ENCODE measurements around the gene KAT6B. TPM values are rescaled to one million over a fixed set of nuclear protein-coding genes. Genes with fewer than 3 reads are reported as not detected.

The KAT6B gene
- total RNA-seq, 1 donor from 2014 or later = 21.7 TPM

GRCh38 chr10:74953214-74953613 lies 126.8 kb downstream of the KAT6B start:
- Mint-ChIP-seq H3K27ac (ENCODE audit: unreplicated experiment) (no peak overlapping the region), H3K9me3 (ENCODE audit: unreplicated experiment) (no peaks in the 10 kb centered on the region), H3K4me3 (ENCODE audit: unreplicated experiment) (no peak overlapping the region), H3K36me3 (ENCODE audit: low read depth, unreplicated experiment) (peaks cover 1% of the 10 kb centered on the region), H3K4me1 (ENCODE audit: low read depth, unreplicated experiment) (peaks cover 3% of the 10 kb centered on the region), H3K27me3 (ENCODE audit: low read depth, unreplicated experiment) (no peaks in the 10 kb centered on the region)
- Histone ChIP-seq H3K36me3 (ENCODE audit: insufficient read depth, low read length) (no peaks in the 10 kb centered on the region), H2AFZ (ENCODE audit: low read depth, low read length) (no peak overlapping the region), H3K9ac (ENCODE audit: low read length) (no peak overlapping the region), H3K9me3 (ENCODE audit: insufficient read depth, low read depth, low read length) (no peaks in the 10 kb centered on the region), H3K4me2 (ENCODE audit: low read length) (no peak overlapping the region), H3K4me1 (ENCODE audit: insufficient read depth, low read length) (peaks cover 16% of the 10 kb centered on the region), H3K27me3 (ENCODE audit: insufficient read depth, low read length) (no peaks in the 10 kb centered on the region), H4K20me1 (ENCODE audit: insufficient read depth, low read length) (peaks cover 30% of the 10 kb centered on the region), H3K27ac (ENCODE audit: low read depth, low read length) (no peak overlapping the region), H3K4me3 (ENCODE audit: insufficient read depth, low read depth, low read length) (no peak overlapping the region), H3K79me2 (ENCODE audit: insufficient read depth, low read length) (peaks cover 2% of the 10 kb centered on the region)
- no peak for TF ChIP-seq EZH2 (IDR thresholded peaks at IDR 0.05; ENCODE audit: insufficient read depth, low read length)
- TF ChIP-seq, protein P1, sequence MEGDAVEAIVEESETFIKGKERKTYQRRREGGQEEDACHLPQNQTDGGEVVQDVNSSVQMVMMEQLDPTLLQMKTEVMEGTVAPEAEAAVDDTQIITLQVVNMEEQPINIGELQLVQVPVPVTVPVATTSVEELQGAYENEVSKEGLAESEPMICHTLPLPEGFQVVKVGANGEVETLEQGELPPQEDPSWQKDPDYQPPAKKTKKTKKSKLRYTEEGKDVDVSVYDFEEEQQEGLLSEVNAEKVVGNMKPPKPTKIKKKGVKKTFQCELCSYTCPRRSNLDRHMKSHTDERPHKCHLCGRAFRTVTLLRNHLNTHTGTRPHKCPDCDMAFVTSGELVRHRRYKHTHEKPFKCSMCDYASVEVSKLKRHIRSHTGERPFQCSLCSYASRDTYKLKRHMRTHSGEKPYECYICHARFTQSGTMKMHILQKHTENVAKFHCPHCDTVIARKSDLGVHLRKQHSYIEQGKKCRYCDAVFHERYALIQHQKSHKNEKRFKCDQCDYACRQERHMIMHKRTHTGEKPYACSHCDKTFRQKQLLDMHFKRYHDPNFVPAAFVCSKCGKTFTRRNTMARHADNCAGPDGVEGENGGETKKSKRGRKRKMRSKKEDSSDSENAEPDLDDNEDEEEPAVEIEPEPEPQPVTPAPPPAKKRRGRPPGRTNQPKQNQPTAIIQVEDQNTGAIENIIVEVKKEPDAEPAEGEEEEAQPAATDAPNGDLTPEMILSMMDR (IDR thresholded peaks at IDR 0.05; ENCODE audit: insufficient read depth, low read depth, low read length) = no peak
- FAIRE-seq (no peak), DNase-seq (ENCODE audit: low read depth) (no peak)

- Mint-ChIP-seq H3K4me1 (ENCODE audit: low read depth, unreplicated experiment) (peaks cover 3% of the 10 kb centered on the region), H3K9me3 (ENCODE audit: unreplicated experiment) (no peaks in the 10 kb centered on the region), H3K4me3 (ENCODE audit: unreplicated experiment) (no peak overlapping the region), H3K27me3 (ENCODE audit: low read depth, unreplicated experiment) (no peaks in the 10 kb centered on the region), H3K36me3 (ENCODE audit: low read depth, unreplicated experiment) (peaks cover 1% of the 10 kb centered on the region), H3K27ac (ENCODE audit: unreplicated experiment) (no peak overlapping the region)
- Histone ChIP-seq H3K4me3 (ENCODE audit: insufficient read depth, low read depth, low read length) (no peak overlapping the region), H3K27me3 (ENCODE audit: insufficient read depth, low read length) (no peaks in the 10 kb centered on the region), H3K9me3 (ENCODE audit: insufficient read depth, low read depth, low read length) (no peaks in the 10 kb centered on the region), H3K36me3 (ENCODE audit: insufficient read depth, low read length) (no peaks in the 10 kb centered on the region), H2AFZ (ENCODE audit: low read depth, low read length) (no peak overlapping the region), H3K79me2 (ENCODE audit: insufficient read depth, low read length) (no peaks in the 10 kb centered on the region), H4K20me1 (ENCODE audit: insufficient read depth, low read length) (peaks cover 25% of the 10 kb centered on the region), H3K4me1 (ENCODE audit: insufficient read depth, low read length) (no peaks in the 10 kb centered on the region), H3K27ac (ENCODE audit: low read depth, low read length) (no peak overlapping the region), H3K4me2 (ENCODE audit: low read length) (no peak overlapping the region), H3K9ac (ENCODE audit: low read length) (no peak overlapping the region)
- DNase-seq (ENCODE audit: low read depth) (no peak), FAIRE-seq (no peak)
- TF ChIP-seq EZH2 (IDR thresholded peaks at IDR 0.05; ENCODE audit: insufficient read depth, low read length) = no peak
- TF ChIP-seq, protein P1 (IDR thresholded peaks at IDR 0.05; ENCODE audit: insufficient read depth, low read depth, low read length) = no peak
Observed at GRCh38 chr10:74955796-74956195, 129.4 kb downstream of the KAT6B start.

- FAIRE-seq = no peak
Observed at GRCh38 chr10:74956555-74957111, 130.2 kb downstream of the KAT6B start.

More at GRCh38 chr10:74956555-74957111, 130.2 kb downstream of the KAT6B start:
- H4K20me1 ChIP-seq (ENCODE audit: insufficient read depth, low read length) = peaks cover 31% of the 10 kb centered on the region
- H3K27me3 ChIP-seq (ENCODE audit: insufficient read depth, low read length) = no peaks in the 10 kb centered on the region
- Mint-ChIP-seq H3K36me3 (ENCODE audit: low read depth, unreplicated experiment) (peaks cover 2% of the 10 kb centered on the region), H3K4me1 (ENCODE audit: low read depth, unreplicated experiment) (peaks cover 3% of the 10 kb centered on the region), H3K27me3 (ENCODE audit: low read depth, unreplicated experiment) (no peaks in the 10 kb centered on the region), H3K4me3 (ENCODE audit: unreplicated experiment) (no peak overlapping the region), H3K27ac (ENCODE audit: unreplicated experiment) (no peak overlapping the region), H3K9me3 (ENCODE audit: unreplicated experiment) (no peaks in the 10 kb centered on the region)
- no peaks in the 10 kb centered on the region for H3K79me2 ChIP-seq (ENCODE audit: insufficient read depth, low read length)
- TF ChIP-seq, protein P1 (IDR thresholded peaks at IDR 0.05; ENCODE audit: insufficient read depth, low read depth, low read length) = no peak
- no peak for TF ChIP-seq EZH2 (IDR thresholded peaks at IDR 0.05; ENCODE audit: insufficient read depth, low read length)
- no peaks in the 10 kb centered on the region for H3K4me1 ChIP-seq (ENCODE audit: insufficient read depth, low read length)
- no peaks in the 10 kb centered on the region for H3K9me3 ChIP-seq (ENCODE audit: insufficient read depth, low read depth, low read length)
- H3K36me3 ChIP-seq (ENCODE audit: insufficient read depth, low read length) = no peaks in the 10 kb centered on the region
- H3K4me3 ChIP-seq (ENCODE audit: insufficient read depth, low read depth, low read length) = no peak overlapping the region
- H3K27ac ChIP-seq (ENCODE audit: low read depth, low read length) = no peak overlapping the region
- H2AFZ ChIP-seq (ENCODE audit: low read depth, low read length) = no peak overlapping the region
- H3K9ac ChIP-seq (ENCODE audit: low read length) = no peak overlapping the region
- no peak for DNase-seq (ENCODE audit: low read depth)
- no peak overlapping the region for H3K4me2 ChIP-seq (ENCODE audit: low read length)

Measured in astrocyte (in vitro differentiated cells and primary cell).